ENCODE data around the gene SMARCA5. TPM values are rescaled to one million over a fixed set of nuclear protein-coding genes. Genes with fewer than 3 reads are reported as not detected.
"Not testable (repeated sequence)": the region's sequence is repeated elsewhere in the genome, so short reads cannot be mapped to it uniquely, and the experiment has no call there.

SMARCA5 gene
- total RNA-seq, 4 donors from 2014 or later, result 13.6 to 28.4 (median 22.9) TPM

GRCh38 chr4:143514497-143514896 is 995 bp downstream of the SMARCA5 start:
- H3K4me1 ChIP-seq, result peaks cover 7 to 59% (median 13%) of the 10 kb centered on the region in 3 donors
- no peaks in the 10 kb centered on the region for H3K9me3 ChIP-seq
- no peak for DNase-seq
- no peaks in the 10 kb centered on the region for H3K27me3 ChIP-seq
- H3K27ac ChIP-seq, result peak overlapping the region; percentile 93 to 99 (median 98)
- H3K36me3 ChIP-seq, result peaks cover 0 to 22% (median 0%) of the 10 kb centered on the region in 3 donors
- intact Hi-C loops (cut with DNase I), result no loop called here
- 0 to 1% methylated on average over 15 to 16 of the region's 18 CpGs for WGBS, 2 donors
- no peak for TF ChIP-seq CTCF (IDR thresholded peaks at IDR 0.05)
- TF ChIP-seq POLR2A (IDR thresholded peaks at IDR 0.05), result no peak
- H3K4me3 ChIP-seq, result peak overlapping the region; percentile 82 to 93 (median 88)

- DNase-seq, result no peak
- peaks cover 0 to 26% (median 0%) of the 10 kb centered on the region in 3 donors for H3K36me3 ChIP-seq
- intact Hi-C loops (cut with DNase I), result no loop called here
- H3K9me3 ChIP-seq, result no peaks in the 10 kb centered on the region
- 4 to 8% methylated on average over 5 of the region's 5 CpGs for WGBS, 2 donors
- H3K27me3 ChIP-seq, result no peaks in the 10 kb centered on the region
- peak overlapping the region; percentile 93 to 99 (median 98) for H3K27ac ChIP-seq
- H3K4me1 ChIP-seq, result peaks cover 7 to 63% (median 13%) of the 10 kb centered on the region in 3 donors
- TF ChIP-seq CTCF (IDR thresholded peaks at IDR 0.05) (no peak), POLR2A (IDR thresholded peaks at IDR 0.05) (no peak)
- peak overlapping the region; percentile 82 to 93 (median 88) for H3K4me3 ChIP-seq
Measured at GRCh38 chr4:143514901-143515300, 1.4 kb downstream of the SMARCA5 start.

GRCh38 chr4:143515905-143516304 is 2.4 kb downstream of the SMARCA5 start:
- TF ChIP-seq CTCF (IDR thresholded peaks at IDR 0.05) (no peak), POLR2A (IDR thresholded peaks at IDR 0.05) (no peak)
- intact Hi-C loops (cut with DNase I), result no loop called here
- H3K27ac ChIP-seq, result peak overlapping the region in 1 of 4 donors; percentile 99
- peak overlapping the region in 1 of 4 donors; percentile 1 for H3K4me3 ChIP-seq
- H3K9me3 ChIP-seq, result no peaks in the 10 kb centered on the region
- H3K27me3 ChIP-seq, result no peaks in the 10 kb centered on the region
- peaks cover 0 to 36% (median 0%) of the 10 kb centered on the region in 3 donors for H3K36me3 ChIP-seq
- no peak for DNase-seq
- peaks cover 7 to 73% (median 13%) of the 10 kb centered on the region in 3 donors for H3K4me1 ChIP-seq

GRCh38 chr4:143517764-143518163 is 4.3 kb downstream of the SMARCA5 start:
- H3K4me3 ChIP-seq, result no peak overlapping the region

GRCh38 chr4:143524211-143524610 is 10.7 kb downstream of the SMARCA5 start:
- WGBS, 2 donors, result 88 to 93% methylated on average over 4 of the region's 4 CpGs
- TF ChIP-seq POLR2A (IDR thresholded peaks at IDR 0.05) (no peak), CTCF (IDR thresholded peaks at IDR 0.05) (no peak)
- Histone ChIP-seq H3K27me3 (no peaks in the 10 kb centered on the region), H3K4me1 (peaks cover 0 to 31% (median 0%) of the 10 kb centered on the region in 3 donors), H3K36me3 (peaks cover 0 to 100% (median 6%) of the 10 kb centered on the region in 3 donors), H3K27ac (no peak overlapping the region), H3K9me3 (no peaks in the 10 kb centered on the region), H3K4me3 (no peak overlapping the region)
- DNase-seq, result no peak
- intact Hi-C loops (cut with DNase I), result no loop called here

More at GRCh38 chr4:143517764-143518163, 4.3 kb downstream of the SMARCA5 start:
- DNase-seq, result no peak
- H3K4me1 ChIP-seq, result peaks cover 7 to 77% (median 13%) of the 10 kb centered on the region in 3 donors
- H3K27ac ChIP-seq, result no peak overlapping the region
- intact Hi-C loops (cut with DNase I), result no loop called here
- 85 to 95% methylated on average over 2 of the region's 2 CpGs for WGBS, 2 donors
- H3K36me3 ChIP-seq, result peaks cover 0 to 55% (median 0%) of the 10 kb centered on the region in 3 donors
- no peaks in the 10 kb centered on the region for H3K27me3 ChIP-seq
- no peak for TF ChIP-seq POLR2A (IDR thresholded peaks at IDR 0.05)
- TF ChIP-seq CTCF (IDR thresholded peaks at IDR 0.05), result no peak
- no peaks in the 10 kb centered on the region for H3K9me3 ChIP-seq

GRCh38 chr4:143528046-143528445 is 14.5 kb downstream of the SMARCA5 start:
- WGBS, 2 donors, result 74 to 81% methylated on average over 4 of the region's 4 CpGs
- intact Hi-C loops (cut with DNase I); H3K27me3 ChIP-seq; H3K4me3 ChIP-seq; H3K9me3 ChIP-seq; DNase-seq; H3K27ac ChIP-seq: not testable (repeated sequence)
- H3K36me3 ChIP-seq, result peaks cover 4 to 100% (median 13%) of the 10 kb centered on the region in 3 donors
- H3K4me1 ChIP-seq, result peaks cover 0 to 17% (median 0%) of the 10 kb centered on the region in 3 donors

Measured in esophagus squamous epithelium (tissue), 5 donors.